ENCODE data around the gene RUNX3.

DNA sequence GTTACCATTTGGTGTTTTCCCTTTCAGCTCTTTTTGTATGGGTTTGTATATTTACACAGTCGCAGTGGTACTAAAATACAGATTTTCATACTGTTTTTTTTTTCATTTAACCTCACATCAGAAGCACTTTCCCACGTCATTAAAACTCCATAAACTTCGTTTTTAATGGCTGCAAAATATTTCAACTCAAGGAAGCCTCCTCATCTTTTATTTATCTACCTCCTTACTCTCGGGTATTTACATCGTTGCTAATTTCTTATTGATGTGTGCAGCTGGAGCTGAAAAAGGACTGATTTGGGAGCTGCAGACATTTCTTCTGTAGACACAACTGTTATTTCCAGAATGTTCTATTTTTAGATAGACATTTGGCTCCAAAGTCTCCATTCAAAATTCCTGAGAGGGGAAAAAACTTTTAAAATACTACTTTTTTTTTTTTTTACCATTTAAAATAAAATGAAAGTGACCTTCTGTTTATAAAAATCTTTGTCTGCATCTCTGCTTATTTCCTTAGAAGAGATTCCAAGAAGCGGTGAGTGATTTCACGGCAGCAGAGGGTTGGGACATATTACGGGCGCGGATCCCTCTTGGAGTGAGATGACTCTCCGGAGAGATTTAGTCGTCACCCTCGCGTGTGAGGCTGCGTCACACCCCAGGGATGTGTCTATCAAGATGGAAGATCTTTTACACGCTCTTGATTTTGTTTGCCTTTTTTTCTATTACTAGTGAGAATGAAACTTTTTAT, 10.1 kb downstream of the RUNX3 start:
- TF ChIP-seq CTCF (IDR thresholded peaks at IDR 0.05) (no peak), EP300 (IDR thresholded peaks at IDR 0.05) (no peak)
